ENCODE data around the gene DAP. TPM values are rescaled to one million over a fixed set of nuclear protein-coding genes. Genes with fewer than 3 reads are reported as not detected.
"Not testable (repeated sequence)": the region's sequence is repeated elsewhere in the genome, so short reads cannot be mapped to it uniquely, and the experiment has no call there.

DAP gene
- total and polyA plus RNA-seq, 7 donors, result 25.7 to 131 (median 38.5) TPM

GRCh38 chr5:10726179-10726912 lies 34.7 kb downstream of the DAP start:
- Histone ChIP-seq H3K4me3 (no peak overlapping the region), H3K9me3 (no peaks in the 10 kb centered on the region), H3K36me3 (no peaks in the 10 kb centered on the region), H3K27me3 (no peaks in the 10 kb centered on the region), H3K4me1 (peaks cover 0 to 4% (median 0%) of the 10 kb centered on the region in 4 donors), H3K27ac (peak overlapping the region in 2 of 4 donors; percentile 71)
- no peak for DNase-seq
- TF ChIP-seq CTCF (IDR thresholded peaks at IDR 0.05), result no peak
- TF ChIP-seq EP300 (IDR thresholded peaks at IDR 0.05), result no peak
- TF ChIP-seq POLR2AphosphoS5 (IDR thresholded peaks at IDR 0.05), result no peak
- intact Hi-C loops (cut with DNase I), result no loop called here
- WGBS, 2 donors, result 91 to 94% methylated on average over 10 of the region's 10 CpGs

GRCh38 chr5:10725636-10726035 lies 35.4 kb downstream of the DAP start:
- TF ChIP-seq POLR2A (IDR thresholded peaks at IDR 0.05) (no peak), EP300 (IDR thresholded peaks at IDR 0.05) (no peak), POLR2AphosphoS5 (IDR thresholded peaks at IDR 0.05) (no peak), CTCF (IDR thresholded peaks at IDR 0.05) (no peak)
- Histone ChIP-seq H3K27ac (peak overlapping the region; percentile 59 to 71 (median 66)), H3K4me1 (peaks cover 0 to 4% (median 0%) of the 10 kb centered on the region in 4 donors), H3K36me3 (no peaks in the 10 kb centered on the region), H3K4me3 (no peak overlapping the region), H3K27me3 (no peaks in the 10 kb centered on the region), H3K9me3 (no peaks in the 10 kb centered on the region)
- DNase-seq, result no peak
- WGBS, 2 donors, result 67 to 86% methylated on average over 1 of the region's 1 CpG
- intact Hi-C loops (cut with DNase I), result no loop called here

GRCh38 chr5:10724781-10725507 lies 36.1 kb downstream of the DAP start:
- Histone ChIP-seq H3K27ac (peak overlapping the region; percentile 59 to 71 (median 66)), H3K4me3 (no peak overlapping the region), H3K36me3 (no peaks in the 10 kb centered on the region), H3K27me3 (no peaks in the 10 kb centered on the region), H3K9me3 (no peaks in the 10 kb centered on the region), H3K4me1 (peaks cover 0 to 4% (median 0%) of the 10 kb centered on the region in 4 donors)
- TF ChIP-seq EP300 (IDR thresholded peaks at IDR 0.05) (no peak), CTCF (IDR thresholded peaks at IDR 0.05) (no peak), POLR2AphosphoS5 (IDR thresholded peaks at IDR 0.05) (peak in 1 of 4 donors; percentile 41)
- intact Hi-C loops (cut with DNase I), result no loop called here
- peak; percentile 76 for DNase-seq
- 40 to 78% methylated on average over 16 of the region's 16 CpGs for WGBS, 2 donors

- no peak for DNase-seq
- Histone ChIP-seq H3K9me3 (no peaks in the 10 kb centered on the region), H3K27me3 (no peaks in the 10 kb centered on the region), H3K36me3 (no peaks in the 10 kb centered on the region), H3K27ac (no peak overlapping the region), H3K4me1 (peaks cover 0 to 4% (median 0%) of the 10 kb centered on the region in 4 donors), H3K4me3 (no peak overlapping the region)
- 96 to 97% methylated on average over 1 of the region's 1 CpG for WGBS, 2 donors
- TF ChIP-seq POLR2A (IDR thresholded peaks at IDR 0.05) (no peak), EP300 (IDR thresholded peaks at IDR 0.05) (no peak), CTCF (IDR thresholded peaks at IDR 0.05) (no peak), POLR2AphosphoS5 (IDR thresholded peaks at IDR 0.05) (no peak)
- intact Hi-C loops (cut with DNase I), result no loop called here
Measured at GRCh38 chr5:10723514-10723913, 37.5 kb downstream of the DAP start.

- H3K9me3 ChIP-seq; H3K4me1 ChIP-seq; intact Hi-C loops (cut with DNase I); H3K36me3 ChIP-seq; H3K27ac ChIP-seq; DNase-seq; H3K27me3 ChIP-seq; H3K4me3 ChIP-seq: not testable (repeated sequence)
- WGBS, 2 donors, result 98 to 99% methylated on average over 4 of the region's 4 CpGs
Measured at GRCh38 chr5:10720766-10721165, 40.3 kb downstream of the DAP start.
